LNCaP clone FGC (cell line): ENCODE measurements around the gene USP3.
"Not testable (repeated sequence)": the region's sequence is repeated elsewhere in the genome, so short reads cannot be mapped to it uniquely, and the experiment has no call there.

ENCODE experiments used
- DNase-seq: peaks from one replicate; pipeline ENCODE4 v3.0.0-alpha.2; 2011; ENCODE audit warnings: low read depth
- H3K4me3 ChIP-seq: 2 replicates; pipeline ENCODE4 v1.5.1; 2011; ENCODE audit warnings: mild to moderate bottlenecking, low read depth, low read length, control low read depth
- CTCF ChIP-seq: IDR thresholded peaks from 2 replicates; pipeline ENCODE4 v1.5.1; 2012; ENCODE audit warnings: mild to moderate bottlenecking; ENCODE audit not compliant: control insufficient read depth, insufficient read depth; ENCODE audit errors: extremely low read depth

Gene USP3

GRCh38 chr15:63484433-63485186 is 19.8 kb upstream of the USP3 start:
- no peak for DNase-seq
- TF ChIP-seq CTCF, result no peak
- no peak overlapping the region for H3K4me3 ChIP-seq

GRCh38 chr15:63487076-63487757 is 17.2 kb upstream of the USP3 start:
- no peak overlapping the region for H3K4me3 ChIP-seq
- DNase-seq, result no peak
- TF ChIP-seq CTCF, result peak; percentile 33

GRCh38 chr15:63487758-63488397 is 16.5 kb upstream of the USP3 start:
- DNase-seq, H3K4me3 ChIP-seq: not testable (repeated sequence)

GRCh38 chr15:63488398-63488960 is 15.9 kb upstream of the USP3 start:
- no peak overlapping the region for H3K4me3 ChIP-seq
- no peak for DNase-seq

GRCh38 chr15:63489352-63489751 is 15.0 kb upstream of the USP3 start:
- no peak overlapping the region for H3K4me3 ChIP-seq
- DNase-seq, result no peak
- no peak for TF ChIP-seq CTCF

More at GRCh38 chr15:63488398-63488960, 15.9 kb upstream of the USP3 start:
- TF ChIP-seq CTCF, result no peak

GRCh38 chr15:63490345-63491034 is 13.9 kb upstream of the USP3 start:
- no peak for TF ChIP-seq CTCF
- DNase-seq, result no peak
- H3K4me3 ChIP-seq, result no peak overlapping the region
